22Rv1 (cell line): ENCODE results near the gene RHBDF2.

Experiments used
- H3K27ac ChIP-seq: fragments of 450-650 bp; 2 replicates; pipeline ENCODE4 v1.5.1; 2017
- ZFX ChIP-seq: fragments of 450-650 bp; IDR thresholded peaks from 2 replicates; pipeline ENCODE4 v1.6.1; 2017; ENCODE audit warnings: antibody characterized with exemption, borderline replicate concordance
- TF ChIP-seq, protein P1 (sequence below): fragments of 450-650 bp; IDR thresholded peaks from 2 replicates; pipeline ENCODE4 v1.5.1; 2017; ENCODE audit warnings: mild to moderate bottlenecking

RHBDF2 gene

DNA sequence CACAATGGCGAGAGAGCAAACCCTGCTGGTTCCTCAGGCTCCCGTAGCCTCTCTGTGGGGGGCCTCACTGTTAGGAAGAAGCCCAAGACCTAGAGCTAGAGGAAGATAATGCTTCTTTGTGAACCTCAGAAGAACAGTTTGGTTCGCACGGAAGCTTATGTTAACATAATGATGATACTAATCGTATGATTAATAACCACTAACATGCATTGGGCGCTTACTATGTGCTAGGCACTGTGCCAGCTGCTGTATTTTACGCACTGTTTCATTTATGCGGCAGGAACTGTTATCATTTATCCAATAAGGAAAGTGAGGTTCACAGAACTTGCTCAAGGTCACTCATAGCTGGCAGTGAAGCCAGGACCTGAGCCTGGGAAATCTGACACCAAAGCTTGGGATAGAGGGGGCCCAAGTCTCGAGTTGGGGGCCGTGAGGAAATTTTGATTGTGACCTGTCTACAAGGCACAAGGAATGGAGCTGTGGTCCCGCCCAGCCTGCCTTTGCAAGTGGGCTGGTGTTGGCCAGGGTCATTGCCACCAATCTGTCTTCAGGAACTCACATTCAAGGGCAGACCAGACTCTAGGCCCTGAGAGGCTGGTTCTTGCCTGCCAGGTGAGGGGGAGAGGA is 45.4 kb upstream of the RHBDF2 start:
- H3K27ac ChIP-seq: no peak overlapping the region
- TF ChIP-seq, protein P1, sequence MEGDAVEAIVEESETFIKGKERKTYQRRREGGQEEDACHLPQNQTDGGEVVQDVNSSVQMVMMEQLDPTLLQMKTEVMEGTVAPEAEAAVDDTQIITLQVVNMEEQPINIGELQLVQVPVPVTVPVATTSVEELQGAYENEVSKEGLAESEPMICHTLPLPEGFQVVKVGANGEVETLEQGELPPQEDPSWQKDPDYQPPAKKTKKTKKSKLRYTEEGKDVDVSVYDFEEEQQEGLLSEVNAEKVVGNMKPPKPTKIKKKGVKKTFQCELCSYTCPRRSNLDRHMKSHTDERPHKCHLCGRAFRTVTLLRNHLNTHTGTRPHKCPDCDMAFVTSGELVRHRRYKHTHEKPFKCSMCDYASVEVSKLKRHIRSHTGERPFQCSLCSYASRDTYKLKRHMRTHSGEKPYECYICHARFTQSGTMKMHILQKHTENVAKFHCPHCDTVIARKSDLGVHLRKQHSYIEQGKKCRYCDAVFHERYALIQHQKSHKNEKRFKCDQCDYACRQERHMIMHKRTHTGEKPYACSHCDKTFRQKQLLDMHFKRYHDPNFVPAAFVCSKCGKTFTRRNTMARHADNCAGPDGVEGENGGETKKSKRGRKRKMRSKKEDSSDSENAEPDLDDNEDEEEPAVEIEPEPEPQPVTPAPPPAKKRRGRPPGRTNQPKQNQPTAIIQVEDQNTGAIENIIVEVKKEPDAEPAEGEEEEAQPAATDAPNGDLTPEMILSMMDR: no peak
- no peak for TF ChIP-seq ZFX

DNA sequence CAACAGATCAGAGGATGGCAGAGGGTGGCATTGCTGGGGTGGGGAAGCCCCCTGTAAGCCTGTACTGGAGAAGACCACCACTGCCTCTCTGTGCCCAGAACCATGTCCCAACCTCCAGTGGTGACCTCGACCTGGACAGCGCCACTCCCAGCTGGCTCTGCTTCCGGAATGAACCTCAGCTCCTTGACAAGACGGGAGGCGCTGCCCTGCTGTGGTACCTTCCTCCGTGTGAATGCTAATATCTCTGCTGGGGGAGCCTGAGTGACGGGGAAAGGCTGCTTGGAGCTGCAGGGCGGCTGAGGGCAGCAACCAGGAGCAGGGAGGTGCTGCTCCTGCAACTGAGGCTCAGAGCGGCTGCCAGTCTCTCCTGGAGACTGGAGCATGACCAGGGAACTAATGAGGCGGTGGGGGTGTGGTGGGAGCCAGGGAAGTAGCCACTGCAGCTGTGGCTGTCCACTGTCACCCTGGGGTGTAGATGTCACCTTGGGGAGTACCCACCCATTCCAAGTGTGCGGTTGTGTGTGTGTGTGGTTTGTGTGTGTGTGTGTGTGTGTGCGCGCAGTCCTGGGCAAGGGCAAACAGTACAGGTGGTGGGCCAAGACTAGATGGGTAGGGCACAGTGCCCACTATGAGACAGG is 44.8 kb upstream of the RHBDF2 start:
- no peak for TF ChIP-seq ZFX
- TF ChIP-seq, protein P1: no peak
- no peak overlapping the region for H3K27ac ChIP-seq

DNA sequence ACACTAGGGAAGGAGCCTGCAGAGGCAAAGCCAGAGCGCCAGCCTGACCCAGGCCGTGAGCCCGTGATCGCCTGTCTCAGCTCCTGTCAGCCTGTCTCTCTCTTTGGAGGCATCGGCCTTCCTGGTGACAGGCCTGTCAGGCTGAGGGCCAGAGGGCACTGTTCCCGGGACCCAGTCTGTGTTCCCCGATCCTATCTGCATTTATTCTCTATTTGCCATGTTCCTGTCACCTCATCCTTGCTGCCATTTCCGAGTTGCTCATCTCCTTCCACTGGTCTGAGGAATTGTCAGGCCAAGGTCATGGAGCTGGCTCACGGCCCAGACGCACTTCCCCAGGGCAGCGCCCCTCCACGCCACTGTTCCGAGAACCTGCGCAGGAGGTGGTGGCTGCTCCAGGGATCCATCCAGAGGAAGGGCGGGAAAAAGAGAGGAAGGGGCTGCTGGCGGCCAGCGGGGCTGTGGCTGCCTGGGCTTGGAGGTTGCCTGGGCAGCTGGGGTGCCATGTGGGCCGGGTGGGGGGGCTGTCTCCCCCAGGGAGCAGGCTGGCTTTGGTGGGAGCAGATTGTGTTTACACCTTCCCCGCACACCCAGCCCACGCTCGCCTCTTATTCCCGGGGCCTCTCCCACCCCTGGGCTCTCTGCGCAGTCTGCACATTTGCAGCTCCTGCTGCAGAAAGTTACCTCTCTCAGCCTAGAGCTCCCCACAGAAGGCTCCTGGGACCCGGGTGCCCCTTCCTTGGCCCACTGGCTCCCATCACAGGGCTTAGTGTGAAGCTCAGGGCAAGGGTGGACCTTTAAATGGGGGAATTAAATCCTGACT is 43.5 kb upstream of the RHBDF2 start:
- TF ChIP-seq ZFX: no peak
- TF ChIP-seq, protein P1: no peak

DNA sequence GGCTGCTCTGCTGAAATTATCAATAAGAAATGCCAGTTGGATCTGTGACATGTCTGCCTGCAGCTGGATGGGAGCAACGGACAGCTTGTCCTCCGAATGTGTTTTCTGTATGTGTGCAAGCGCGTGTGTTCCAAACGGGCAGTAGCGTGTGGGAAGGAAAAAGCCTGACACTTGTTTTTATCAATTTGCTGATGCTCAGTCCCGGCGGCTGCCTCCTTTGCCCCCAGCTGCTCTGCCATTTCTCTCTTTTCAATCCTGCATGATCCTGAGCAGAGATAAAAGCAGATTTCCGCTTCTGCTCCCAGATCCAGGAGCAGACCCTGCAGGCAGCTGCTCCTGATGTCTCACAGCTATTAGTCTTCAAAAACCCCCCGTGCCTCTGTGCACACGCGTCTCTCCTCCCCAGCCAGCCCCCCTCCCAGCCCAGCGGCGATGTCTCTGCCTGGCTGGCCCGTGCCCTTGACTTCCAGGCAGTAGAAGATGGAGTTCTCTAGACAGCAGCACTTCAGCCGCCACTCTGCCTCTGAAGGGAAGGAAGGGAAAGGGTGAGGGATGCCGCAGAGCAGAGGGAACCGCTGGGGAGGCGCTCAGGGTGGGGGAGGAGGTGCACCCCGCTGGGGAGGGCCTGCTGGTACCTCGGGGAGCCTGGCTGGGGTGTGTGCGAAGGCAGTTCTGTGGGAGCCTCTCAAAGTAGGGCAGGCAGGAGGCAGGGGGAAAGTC is 42.8 kb upstream of the RHBDF2 start:
- H3K27ac ChIP-seq: no peak overlapping the region
- TF ChIP-seq, protein P1: no peak
- no peak for TF ChIP-seq ZFX

More for the DNA sequence above, 43.5 kb upstream of the RHBDF2 start:
- H3K27ac ChIP-seq: no peak overlapping the region

DNA sequence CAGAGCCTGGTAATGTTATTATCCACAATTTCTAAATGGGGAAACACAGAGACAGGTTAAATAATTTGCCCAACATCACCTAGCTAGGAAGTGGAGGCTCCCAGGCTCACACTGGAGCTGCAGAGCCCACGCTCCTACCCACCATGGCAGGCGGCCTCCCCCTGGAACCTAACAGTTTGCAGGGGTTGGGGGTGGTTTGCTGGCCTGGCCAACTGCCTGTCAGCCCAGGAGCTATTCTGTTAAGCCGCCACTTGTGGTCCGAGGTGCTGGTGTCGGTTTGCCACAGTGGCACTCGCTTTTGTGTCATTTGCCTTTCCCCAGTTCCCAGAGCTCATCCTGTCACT is 42.2 kb upstream of the RHBDF2 start:
- TF ChIP-seq, protein P1: no peak
- no peak for TF ChIP-seq ZFX
- H3K27ac ChIP-seq: no peak overlapping the region

DNA sequence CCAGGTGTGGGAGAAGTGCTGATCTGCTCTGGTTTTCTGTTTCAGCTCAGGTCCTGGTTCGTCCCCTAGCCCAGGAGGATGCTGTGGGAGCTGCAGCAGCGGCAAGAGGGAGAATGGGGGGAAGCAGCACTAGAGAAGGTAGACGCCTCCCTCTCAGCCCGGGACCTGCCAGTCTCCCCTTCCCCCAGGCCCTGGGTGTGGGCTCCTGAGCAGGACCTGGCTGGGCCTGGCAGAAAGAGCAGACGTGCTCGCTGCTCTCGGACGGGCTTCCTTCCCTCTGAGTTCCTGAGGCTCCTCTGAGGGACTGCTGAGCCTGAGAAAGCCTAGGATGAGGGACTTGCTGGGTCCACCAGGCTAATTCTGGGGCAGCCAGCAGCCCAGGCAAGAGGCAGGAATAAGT is 41.8 kb upstream of the RHBDF2 start:
- no peak overlapping the region for H3K27ac ChIP-seq
- TF ChIP-seq, protein P1: no peak
- TF ChIP-seq ZFX: no peak
